IMR-90 (cell line): ENCODE measurements around the gene CIC. TPM values are rescaled to one million over a fixed set of nuclear protein-coding genes. Genes with fewer than 3 reads are reported as not detected.

Experiments used
- ATAC-seq: fragments of 200-7000 bp; cut with Tn5 transposase; 2 replicates; pipeline ENCODE4 v1.9.1; 2020; ENCODE audit warnings: low read depth, mild to moderate bottlenecking, moderate library complexity
- BruUV-seq: library from RNA; stranded (reverse); fragments of 400-500 nt; replicated peaks from 2 replicates; lab custom pipeline; 2021; lab: Mats Ljungman, UMichigan
- CTCF ChIA-PET: fragments of 300-600 bp; formaldehyde crosslinking; extraction: SDS; loops from one replicate; lab custom pipeline; 2021; ENCODE audit warnings: antibody characterized with exemption; lab: Yijun Ruan, JAX
- POLR2A ChIA-PET: fragments of 300-600 bp; sonication (Branson Sonifier 250); formaldehyde crosslinking; loops from one replicate; lab custom pipeline; 2022; ENCODE audit warnings: antibody characterized with exemption; ENCODE audit not compliant: unreplicated experiment; lab: Charles Lee
- DNase-seq: peaks from one replicate; pipeline ENCODE4 v3.0.0; 2013
- H2AFZ ChIP-seq: replicated peaks from 2 replicates; pipeline ENCODE3; 2013; ENCODE audit warnings: low read length, mild to moderate bottlenecking; ENCODE audit not compliant: poor library complexity
- H2AK5ac ChIP-seq: 2 replicates; pipeline ENCODE4 v1.6.1; 2013; ENCODE audit warnings: low read depth, low read length, inconsistent platforms
- H2AK9ac ChIP-seq: replicated peaks from 2 replicates; pipeline ENCODE3; 2013; ENCODE audit warnings: mild to moderate bottlenecking, low read depth, low read length, moderate library complexity; ENCODE audit not compliant: poor library complexity
- H2BK120ac ChIP-seq: 2 replicates; pipeline ENCODE4 v1.6.1; 2013; ENCODE audit warnings: low read depth, low read length, inconsistent platforms
- H2BK15ac ChIP-seq: 3 replicates; pipeline ENCODE4 v1.6.1; 2013; ENCODE audit warnings: low read depth, low read length, inconsistent platforms
- H2BK20ac ChIP-seq: 2 replicates; pipeline ENCODE4 v1.6.1; 2013; ENCODE audit warnings: low read depth, mild to moderate bottlenecking, inconsistent platforms, low read length, moderate library complexity
- H2BK5ac ChIP-seq: 2 replicates; pipeline ENCODE4 v1.6.1; 2013; ENCODE audit warnings: mild to moderate bottlenecking, low read depth, low read length, inconsistent platforms; ENCODE audit not compliant: poor library complexity, severe bottlenecking
- H3K14ac ChIP-seq: replicated peaks from 2 replicates; pipeline ENCODE4 v1.6.1; 2013; ENCODE audit warnings: low read depth, low read length, inconsistent platforms
- H3K18ac ChIP-seq: 2 replicates; pipeline ENCODE4 v1.6.1; 2013; ENCODE audit warnings: low read depth, low read length, control low read depth
- H3K23ac ChIP-seq: 2 replicates; pipeline ENCODE4 v1.6.1; 2013; ENCODE audit warnings: low read depth, low read length, inconsistent platforms
- H3K27ac ChIP-seq: 2 replicates; pipeline ENCODE4 v1.5.1; 2013; ENCODE audit warnings: mild to moderate bottlenecking, control low read depth, low read length; ENCODE audit not compliant: insufficient read depth
- H3K27me3 ChIP-seq: 2 replicates; pipeline ENCODE4 v1.6.1; 2013; ENCODE audit warnings: low read length; ENCODE audit not compliant: control insufficient read depth, insufficient read depth
- H3K36me3 ChIP-seq: 2 replicates; pipeline ENCODE4 v1.6.1; 2013; ENCODE audit warnings: low read length, mixed read lengths; ENCODE audit not compliant: control insufficient read depth, insufficient read depth
- H3K4ac ChIP-seq: 2 replicates; pipeline ENCODE4 v1.6.1; 2013; ENCODE audit warnings: low read depth, low read length, inconsistent platforms
- H3K4me1 ChIP-seq: 2 replicates; pipeline ENCODE4 v1.6.1; 2013; ENCODE audit warnings: low read length, mixed read lengths; ENCODE audit not compliant: control insufficient read depth, insufficient read depth
- H3K4me2 ChIP-seq: 2 replicates; pipeline ENCODE4 v1.6.1; 2013; ENCODE audit warnings: low read depth, mild to moderate bottlenecking, control low read depth, low read length, moderate library complexity
- H3K4me3 ChIP-seq: 2 replicates; pipeline ENCODE4 v1.5.1; 2013; ENCODE audit warnings: low read depth, mild to moderate bottlenecking, control low read depth, low read length, moderate library complexity; ENCODE audit not compliant: insufficient read depth
- H3K56ac ChIP-seq: 2 replicates; pipeline ENCODE4 v1.6.1; 2013; ENCODE audit warnings: low read length, inconsistent platforms; ENCODE audit not compliant: insufficient read depth; ENCODE audit errors: extremely low read depth
- H3K79me1 ChIP-seq, 2 experiments: 2 replicates each; pipeline ENCODE4 v1.6.1; 2013; ENCODE audit warnings: low read length in 2 of 2, inconsistent platforms in 1 of 2, low read depth in 1 of 2
- H3K9ac ChIP-seq: 2 replicates; pipeline ENCODE4 v1.6.1; 2013; ENCODE audit warnings: low read depth, low read length, control low read depth
- H3K9me1 ChIP-seq: 2 replicates; pipeline ENCODE4 v1.6.1; 2013; ENCODE audit warnings: low read length, inconsistent platforms; ENCODE audit not compliant: insufficient read depth
- H3K9me3 ChIP-seq: 2 replicates; pipeline ENCODE4 v1.6.1; 2013; ENCODE audit warnings: low read length; ENCODE audit not compliant: control insufficient read depth, insufficient read depth
- H4K20me1 ChIP-seq: 2 replicates; pipeline ENCODE4 v1.6.1; 2013; ENCODE audit warnings: low read length, inconsistent platforms; ENCODE audit not compliant: insufficient read depth
- H4K5ac ChIP-seq: 2 replicates; pipeline ENCODE4 v1.6.1; 2013; ENCODE audit warnings: mild to moderate bottlenecking, low read depth, low read length, control low read depth
- H4K8ac ChIP-seq, 2 experiments: 2 replicates each; pipeline ENCODE4 v1.6.1; 2013; ENCODE audit warnings: low read depth in 2 of 2, low read length in 2 of 2, control low read depth in 1 of 2, inconsistent platforms in 1 of 2
- H4K91ac ChIP-seq: 2 replicates; pipeline ENCODE4 v1.6.1; 2013; ENCODE audit warnings: low read depth, low read length, inconsistent platforms; ENCODE audit not compliant: insufficient read depth
- BHLHE40 ChIP-seq: fragments of 150-350 bp; IDR thresholded peaks from 2 replicates; pipeline ENCODE4 v1.6.1; 2016; ENCODE audit warnings: mild to moderate bottlenecking, low read depth, low read length
- CEBPB ChIP-seq: IDR thresholded peaks from 2 replicates; pipeline ENCODE4 v1.6.1; 2012; ENCODE audit warnings: low read depth, low read length, improper control_type of control experiment
- CHD1 ChIP-seq: IDR thresholded peaks from 2 replicates; pipeline ENCODE4 v1.6.1; 2012; ENCODE audit warnings: low read depth, low read length, improper control_type of control experiment
- FOS ChIP-seq: fragments of 150-350 bp; IDR thresholded peaks from 2 replicates; pipeline ENCODE4 v1.6.1; 2016; ENCODE audit warnings: low read depth, low read length
- MAFK ChIP-seq: IDR thresholded peaks from 2 replicates; pipeline ENCODE4 v1.6.1; 2012; ENCODE audit warnings: low read depth, low read length, improper control_type of control experiment
- MAZ ChIP-seq: IDR thresholded peaks from 2 replicates; pipeline ENCODE4 v1.6.1; 2012; ENCODE audit warnings: low read depth, mild to moderate bottlenecking, low read length, improper control_type of control experiment, moderate library complexity, borderline replicate concordance
- MXI1 ChIP-seq: IDR thresholded peaks from 2 replicates; pipeline ENCODE4 v1.6.1; 2012; ENCODE audit warnings: low read depth, mild to moderate bottlenecking, low read length, moderate library complexity, borderline replicate concordance
- NFE2L2 ChIP-seq: fragments of 150-350 bp; IDR thresholded peaks from 2 replicates; pipeline ENCODE4 v1.6.1; 2016; ENCODE audit warnings: low read depth, mild to moderate bottlenecking, low read length
- POLR2A ChIP-seq: IDR thresholded peaks from 2 replicates; pipeline ENCODE4 v1.6.1; 2012; ENCODE audit warnings: mild to moderate bottlenecking, low read depth, low read length
- RAD21 ChIP-seq: IDR thresholded peaks from 2 replicates; pipeline ENCODE4 v1.6.1; 2012; ENCODE audit warnings: low read length, improper control_type of control experiment
- RCOR1 ChIP-seq: IDR thresholded peaks from 2 replicates; pipeline ENCODE4 v1.6.1; 2012; ENCODE audit warnings: mild to moderate bottlenecking, low read length, improper control_type of control experiment; ENCODE audit not compliant: insufficient replicate concordance
- RFX5 ChIP-seq: IDR thresholded peaks from 2 replicates; pipeline ENCODE4 v1.8.0; 2012; ENCODE audit warnings: low read depth, mild to moderate bottlenecking, low read length, moderate library complexity
- SMC3 ChIP-seq: fragments of 150-350 bp; IDR thresholded peaks from 2 replicates; pipeline ENCODE4 v1.6.1; 2016; ENCODE audit warnings: low read depth, mild to moderate bottlenecking, antibody characterized with exemption, low read length, moderate library complexity
- WGBS, 2 experiments: methylation state at CpG; one replicate each; pipeline versions ENCODE4 v1.1.5 to v1.1.7; 2013; ENCODE audit warnings: missing lambda C conversion rate in 2 of 2; ENCODE audit not compliant: insufficient read length in 1 of 2; ENCODE audit errors: extremely low coverage in 2 of 2; 5-methylcytosine and 5-hydroxymethylcytosine counted together
- dilution Hi-C: fragments of 300-500 bp; cut with HindIII; formaldehyde crosslinking; loops from one replicate; pipeline ENCODE4 v1.14.3; 2018; ENCODE audit warnings: low sequenced_read_pairs; ENCODE audit not compliant: unreplicated experiment
- in situ Hi-C: fragments of 300-500 bp; cut with MboI; formaldehyde crosslinking; loops from 3 replicates; pipeline ENCODE4 v1.14.3; 2019; ENCODE audit warnings: low sequenced_read_pairs, inconsistent platforms, mixed read lengths
- intact Hi-C: fragments of 100-400 bp; cut with micrococcal nuclease; formaldehyde crosslinking; loops from 2 replicates; pipeline ENCODE4 v1.10.0; 2022
- polyA plus RNA-seq, 3 experiments: library from polyadenylated mRNA; depleted of rRNA; stranded (reverse); fragments of >200 nt; gene quantifications; 2 replicates each; pipeline ENCODE4 v1.2.3, GENCODE V29; 2012; ENCODE audit warnings: low replicate concordance in 1 of 3
- total RNA-seq: library from RNA; depleted of rRNA; stranded (reverse); fragments of >200 nt; gene quantifications from 2 replicates; pipeline ENCODE4 v1.2.3, GENCODE V29; 2012
- TF ChIP-seq, protein P1 (sequence below): fragments of 150-350 bp; IDR thresholded peaks from 2 replicates; pipeline ENCODE4 v1.6.1; 2017; ENCODE audit warnings: mild to moderate bottlenecking, antibody characterized with exemption, low read length, low read depth
- TF ChIP-seq, protein P2 (sequence below): conservative IDR thresholded peaks from 2 replicates; pipeline ENCODE4 v1.5.1; 2012; ENCODE audit warnings: mild to moderate bottlenecking, low read depth, low read length, improper control_type of control experiment
- TF ChIP-seq, protein P3 (sequence below): fragments of 150-350 bp; IDR thresholded peaks from 2 replicates; pipeline ENCODE4 v1.6.1; 2016; ENCODE audit warnings: low read depth, mild to moderate bottlenecking, low read length, moderate library complexity, borderline replicate concordance

The CIC gene
- total and polyA plus RNA-seq, 2 of the 4 experiments (the other 2 are of a cell fraction) = 1.8 to 23.2 TPM

DNA sequence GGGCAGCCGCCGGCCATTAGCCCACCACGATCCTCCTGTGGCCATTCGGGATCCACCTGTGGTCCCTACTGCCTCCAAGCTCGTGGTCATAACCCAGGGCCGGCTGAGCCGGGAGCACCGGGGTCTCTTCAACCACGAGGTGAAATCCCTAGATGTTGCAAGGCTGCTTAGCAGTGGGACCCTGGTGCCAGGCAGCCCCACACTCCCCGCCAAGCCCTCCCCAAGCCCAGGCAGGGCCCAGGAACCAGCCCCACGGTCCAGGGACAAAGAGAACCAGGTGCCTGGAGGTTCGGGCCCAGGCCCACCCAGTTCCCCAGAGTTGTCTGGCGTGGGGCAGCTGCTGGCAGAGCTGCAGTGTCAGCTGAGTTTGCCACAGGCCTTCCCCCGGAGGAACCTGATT lies 40.6 kb downstream of the CIC start:
- H2BK20ac ChIP-seq = no peak overlapping the region
- ATAC-seq (no peak), DNase-seq (no peak)
- no peak overlapping the region for H4K5ac ChIP-seq
- no peak overlapping the region for H3K9ac ChIP-seq
- no peak overlapping the region for H2BK120ac ChIP-seq
- intact Hi-C loops (no loop called here), dilution Hi-C loops (no loop called here), in situ Hi-C loops (no loop called here)
- BruUV-seq = no TSS peak
- H3K14ac ChIP-seq = no peak overlapping the region
- H4K91ac ChIP-seq = no peak overlapping the region
- H3K4me2 ChIP-seq = no peak overlapping the region
- 69% methylated on average over 5 of the region's 14 CpGs; no CpG with 5 or more reads in 1 of the 2 experiments for WGBS, 2 experiments
- no peaks in the 10 kb centered on the region for H3K9me3 ChIP-seq
- no peaks in the 10 kb centered on the region for H3K36me3 ChIP-seq
- peaks cover 19% of the 10 kb centered on the region for H3K27me3 ChIP-seq
- no peaks in the 10 kb centered on the region for H3K79me1 ChIP-seq
- no peak overlapping the region for H4K8ac ChIP-seq
- no peak overlapping the region for H2AK9ac ChIP-seq
- no peak overlapping the region for H2BK5ac ChIP-seq
- no peak overlapping the region for H3K4ac ChIP-seq
- H2AK5ac ChIP-seq = no peak overlapping the region
- H2BK15ac ChIP-seq = no peak overlapping the region
- POLR2A ChIA-PET = no interaction called here
- H3K9me1 ChIP-seq = peaks cover 4% of the 10 kb centered on the region; the same call in 1 of the 2 replicates
- no peak for TF ChIP-seq FOS
- no peak for TF ChIP-seq SMC3
- no peak for TF ChIP-seq CEBPB
- TF ChIP-seq, protein P1, sequence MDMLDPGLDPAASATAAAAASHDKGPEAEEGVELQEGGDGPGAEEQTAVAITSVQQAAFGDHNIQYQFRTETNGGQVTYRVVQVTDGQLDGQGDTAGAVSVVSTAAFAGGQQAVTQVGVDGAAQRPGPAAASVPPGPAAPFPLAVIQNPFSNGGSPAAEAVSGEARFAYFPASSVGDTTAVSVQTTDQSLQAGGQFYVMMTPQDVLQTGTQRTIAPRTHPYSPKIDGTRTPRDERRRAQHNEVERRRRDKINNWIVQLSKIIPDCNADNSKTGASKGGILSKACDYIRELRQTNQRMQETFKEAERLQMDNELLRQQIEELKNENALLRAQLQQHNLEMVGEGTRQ = no peak
- TF ChIP-seq MXI1 = no peak
- TF ChIP-seq RFX5 = no peak
- TF ChIP-seq, protein P2, sequence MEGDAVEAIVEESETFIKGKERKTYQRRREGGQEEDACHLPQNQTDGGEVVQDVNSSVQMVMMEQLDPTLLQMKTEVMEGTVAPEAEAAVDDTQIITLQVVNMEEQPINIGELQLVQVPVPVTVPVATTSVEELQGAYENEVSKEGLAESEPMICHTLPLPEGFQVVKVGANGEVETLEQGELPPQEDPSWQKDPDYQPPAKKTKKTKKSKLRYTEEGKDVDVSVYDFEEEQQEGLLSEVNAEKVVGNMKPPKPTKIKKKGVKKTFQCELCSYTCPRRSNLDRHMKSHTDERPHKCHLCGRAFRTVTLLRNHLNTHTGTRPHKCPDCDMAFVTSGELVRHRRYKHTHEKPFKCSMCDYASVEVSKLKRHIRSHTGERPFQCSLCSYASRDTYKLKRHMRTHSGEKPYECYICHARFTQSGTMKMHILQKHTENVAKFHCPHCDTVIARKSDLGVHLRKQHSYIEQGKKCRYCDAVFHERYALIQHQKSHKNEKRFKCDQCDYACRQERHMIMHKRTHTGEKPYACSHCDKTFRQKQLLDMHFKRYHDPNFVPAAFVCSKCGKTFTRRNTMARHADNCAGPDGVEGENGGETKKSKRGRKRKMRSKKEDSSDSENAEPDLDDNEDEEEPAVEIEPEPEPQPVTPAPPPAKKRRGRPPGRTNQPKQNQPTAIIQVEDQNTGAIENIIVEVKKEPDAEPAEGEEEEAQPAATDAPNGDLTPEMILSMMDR = no peak
- TF ChIP-seq POLR2A = no peak
- TF ChIP-seq BHLHE40 = no peak
- no peak for TF ChIP-seq CHD1
- TF ChIP-seq, protein P3, sequence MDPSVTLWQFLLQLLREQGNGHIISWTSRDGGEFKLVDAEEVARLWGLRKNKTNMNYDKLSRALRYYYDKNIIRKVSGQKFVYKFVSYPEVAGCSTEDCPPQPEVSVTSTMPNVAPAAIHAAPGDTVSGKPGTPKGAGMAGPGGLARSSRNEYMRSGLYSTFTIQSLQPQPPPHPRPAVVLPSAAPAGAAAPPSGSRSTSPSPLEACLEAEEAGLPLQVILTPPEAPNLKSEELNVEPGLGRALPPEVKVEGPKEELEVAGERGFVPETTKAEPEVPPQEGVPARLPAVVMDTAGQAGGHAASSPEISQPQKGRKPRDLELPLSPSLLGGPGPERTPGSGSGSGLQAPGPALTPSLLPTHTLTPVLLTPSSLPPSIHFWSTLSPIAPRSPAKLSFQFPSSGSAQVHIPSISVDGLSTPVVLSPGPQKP = no peak
- no peak for TF ChIP-seq RCOR1
- no peak for TF ChIP-seq MAZ
- no peak for TF ChIP-seq NFE2L2
- no peak for TF ChIP-seq MAFK
- TF ChIP-seq RAD21 = no peak
- no peak overlapping the region for H3K56ac ChIP-seq
- no peak overlapping the region for H3K4me3 ChIP-seq
- CTCF ChIA-PET = no interaction called here
- no peak overlapping the region for H3K27ac ChIP-seq
- no peak overlapping the region for H3K18ac ChIP-seq
- H3K4me1 ChIP-seq = no peaks in the 10 kb centered on the region
- no peak overlapping the region for H2AFZ ChIP-seq
- no peaks in the 10 kb centered on the region; the same call in 1 of the 2 replicates for H4K20me1 ChIP-seq
- H3K23ac ChIP-seq = no peak overlapping the region
